GM20431 (cell line): ENCODE data around the gene SEMA3B.
"Not testable (repeated sequence)": the region's sequence is repeated elsewhere in the genome, so short reads cannot be mapped to it uniquely, and the experiment has no call there.

ENCODE experiments used
- in situ Hi-C: fragments of 300-500 bp; cut with MseI, MboI; formaldehyde crosslinking; loops from one replicate; pipeline ENCODE4 v1.15.0; 2020; ENCODE audit warnings: low sequenced_read_pairs; ENCODE audit not compliant: unreplicated experiment

SEMA3B gene

DNA sequence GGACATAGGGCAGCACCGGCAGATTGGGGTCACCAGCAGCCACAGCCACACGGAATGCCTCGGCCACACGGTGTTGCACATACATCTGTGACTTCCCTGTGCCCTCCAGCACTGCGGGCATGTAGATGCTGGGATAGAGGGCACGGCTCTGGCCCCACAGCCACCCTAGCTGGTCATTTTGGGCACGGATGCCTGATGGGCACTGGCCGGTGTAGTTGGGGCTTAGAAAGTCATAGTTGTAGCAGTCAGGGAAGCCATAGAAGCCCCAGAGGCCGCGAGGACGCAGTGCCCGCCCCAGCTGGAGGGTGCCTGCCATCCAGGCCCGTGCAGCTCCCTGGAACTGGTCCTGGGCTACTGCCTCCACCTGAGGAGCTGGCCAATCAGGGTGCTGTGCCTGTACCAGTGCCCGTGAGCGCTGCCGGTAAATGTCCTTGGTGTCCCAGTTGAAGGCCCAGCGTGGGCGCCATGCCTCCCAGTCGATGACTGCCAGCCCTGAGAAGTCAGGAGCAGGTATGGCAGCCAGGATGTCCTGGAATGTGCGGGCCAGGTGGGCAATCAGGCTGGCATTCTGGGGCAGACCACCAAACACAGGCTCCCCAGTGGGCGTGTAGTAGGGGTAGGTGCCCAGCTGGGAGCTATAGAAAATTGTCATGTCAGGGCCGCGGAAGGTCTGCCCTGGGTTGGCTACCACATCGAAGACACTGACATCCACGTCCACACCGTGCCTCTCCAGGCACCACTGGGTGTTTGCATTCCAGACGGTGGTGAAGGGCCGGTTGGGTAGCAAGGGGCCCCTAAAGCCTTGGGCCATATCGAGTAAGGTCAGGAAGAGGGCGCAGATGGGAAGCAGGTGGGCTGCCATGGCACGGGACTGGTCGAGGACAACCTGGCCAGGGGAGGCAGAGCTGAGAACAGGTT, 33.4 kb downstream of the SEMA3B start:
- in situ Hi-C loops = no loop called here

DNA sequence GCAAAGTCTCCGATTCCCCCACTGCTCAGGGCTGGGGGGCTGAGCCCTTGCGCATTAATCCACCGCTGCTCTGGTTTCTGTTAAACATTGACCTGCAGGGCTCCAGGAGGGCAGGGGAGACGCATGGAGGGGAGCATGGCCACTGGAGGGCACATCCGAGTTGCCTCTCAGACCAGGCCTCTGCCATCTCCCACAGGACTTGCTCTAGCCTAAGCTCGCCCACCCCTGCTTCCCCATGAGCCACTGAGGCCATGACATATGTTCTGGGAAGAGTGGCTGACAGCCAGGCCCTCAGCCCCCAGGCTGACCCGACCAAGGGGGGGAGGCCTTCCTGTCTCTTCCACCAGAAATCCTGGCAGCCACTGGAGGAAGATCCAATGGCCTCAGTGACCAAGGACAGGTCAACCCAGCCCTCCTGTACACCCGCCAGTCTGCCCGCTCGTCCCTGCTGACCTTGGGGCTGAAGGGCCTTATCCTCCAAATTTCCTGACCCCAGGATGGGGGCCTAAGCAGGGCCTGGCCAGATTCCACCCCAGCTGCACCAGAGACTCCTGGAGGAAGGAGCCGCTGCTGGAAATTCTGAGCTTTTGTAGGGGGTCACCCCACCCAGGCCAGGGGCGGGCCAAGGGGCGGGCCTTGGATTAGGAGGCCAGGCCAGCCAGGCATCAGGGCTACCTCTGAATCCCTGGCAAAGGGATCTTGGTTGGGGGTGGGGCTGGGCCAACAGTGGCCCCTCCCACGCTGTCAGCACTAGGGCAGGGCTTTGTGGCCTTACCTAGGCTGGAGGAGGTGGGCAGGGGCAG, 34.3 kb downstream of the SEMA3B start, which contains the start of gene HYAL1:
HYAL1 (minus strand) TSS at position 562 of the 803 bp plus-strand sequence. CDS start 618 bp downstream, outside the sequence.
- in situ Hi-C loops = no loop called here

GRCh38 chr3:50304601-50305000, 35.7 kb downstream of the SEMA3B start:
- in situ Hi-C loops = no loop called here

GRCh38 chr3:50312041-50312440, 43.1 kb downstream of the SEMA3B start:
- in situ Hi-C loops = not testable (repeated sequence)

DNA sequence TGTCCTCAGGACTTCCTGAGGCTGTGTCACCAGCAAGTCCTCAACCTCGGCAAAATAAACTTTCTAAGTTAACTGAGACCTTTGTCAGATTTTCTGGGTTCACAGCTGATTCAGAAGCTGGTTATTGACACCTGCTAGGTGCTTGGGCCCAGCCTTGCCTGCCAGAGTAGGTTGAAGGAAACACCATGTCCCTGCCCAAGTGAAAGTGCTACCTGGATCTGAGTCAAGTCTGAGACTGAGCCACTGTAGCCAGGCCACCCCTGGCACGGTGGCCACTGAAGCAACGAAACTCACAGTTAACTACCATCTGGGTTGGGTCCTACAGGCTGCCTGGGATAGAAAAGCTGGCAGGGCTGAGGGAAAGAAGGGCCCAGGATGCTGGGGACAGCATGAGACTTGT, 45.4 kb downstream of the SEMA3B start:
- in situ Hi-C loops = no loop called here

- in situ Hi-C loops = no loop called here
Observed at GRCh38 chr3:50314816-50315215, 45.9 kb downstream of the SEMA3B start.

GRCh38 chr3:50316657-50317242, 47.8 kb downstream of the SEMA3B start:
- in situ Hi-C loops = no loop called here

- in situ Hi-C loops = no loop called here
Observed at GRCh38 chr3:50317300-50317699, 48.4 kb downstream of the SEMA3B start.

GRCh38 chr3:50318163-50318562, 49.2 kb downstream of the SEMA3B start:
- in situ Hi-C loops = no loop called here

- in situ Hi-C loops = no loop called here
Observed at GRCh38 chr3:50318615-50319014, 49.7 kb downstream of the SEMA3B start.

DNA sequence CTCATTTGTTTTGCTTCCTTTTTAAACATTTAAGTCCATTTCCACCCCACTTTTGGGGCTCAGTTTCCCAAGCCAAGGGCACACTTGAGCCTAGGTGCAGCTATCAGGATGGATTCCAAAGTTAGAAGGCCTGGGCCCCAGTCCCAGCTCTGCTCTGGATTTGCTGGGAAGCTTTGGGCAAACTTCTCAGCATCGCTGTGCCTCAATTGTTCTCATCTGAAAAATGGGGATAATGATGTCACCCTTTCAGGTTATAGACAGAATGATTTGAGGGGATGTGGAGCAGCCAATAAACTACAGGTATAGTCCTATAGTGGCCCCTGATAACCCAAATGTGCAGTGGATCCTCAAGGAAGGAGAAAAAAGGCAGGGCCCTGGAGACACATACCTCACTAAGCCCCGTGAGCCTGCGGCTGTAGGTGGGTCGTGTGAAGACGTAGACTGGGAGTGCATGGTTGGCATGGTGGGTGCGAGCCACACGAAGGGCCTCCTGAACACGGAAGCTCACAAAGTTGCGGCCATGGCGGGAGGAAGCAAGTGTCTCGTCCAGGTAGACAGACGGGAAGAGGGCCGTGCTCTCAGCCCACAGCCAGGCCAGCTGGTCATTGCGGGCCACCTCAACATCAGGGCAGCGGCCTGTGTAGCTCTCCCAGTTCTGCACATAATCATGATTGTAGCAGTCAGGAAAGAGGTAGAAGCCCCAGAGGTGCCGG, 50.4 kb downstream of the SEMA3B start:
- in situ Hi-C loops = no loop called here

GRCh38 chr3:50319894-50320625, 51.1 kb downstream of the SEMA3B start:
- in situ Hi-C loops = no loop called here

GRCh38 chr3:50320853-50321335, 51.9 kb downstream of the SEMA3B start:
- in situ Hi-C loops = no loop called here

DNA sequence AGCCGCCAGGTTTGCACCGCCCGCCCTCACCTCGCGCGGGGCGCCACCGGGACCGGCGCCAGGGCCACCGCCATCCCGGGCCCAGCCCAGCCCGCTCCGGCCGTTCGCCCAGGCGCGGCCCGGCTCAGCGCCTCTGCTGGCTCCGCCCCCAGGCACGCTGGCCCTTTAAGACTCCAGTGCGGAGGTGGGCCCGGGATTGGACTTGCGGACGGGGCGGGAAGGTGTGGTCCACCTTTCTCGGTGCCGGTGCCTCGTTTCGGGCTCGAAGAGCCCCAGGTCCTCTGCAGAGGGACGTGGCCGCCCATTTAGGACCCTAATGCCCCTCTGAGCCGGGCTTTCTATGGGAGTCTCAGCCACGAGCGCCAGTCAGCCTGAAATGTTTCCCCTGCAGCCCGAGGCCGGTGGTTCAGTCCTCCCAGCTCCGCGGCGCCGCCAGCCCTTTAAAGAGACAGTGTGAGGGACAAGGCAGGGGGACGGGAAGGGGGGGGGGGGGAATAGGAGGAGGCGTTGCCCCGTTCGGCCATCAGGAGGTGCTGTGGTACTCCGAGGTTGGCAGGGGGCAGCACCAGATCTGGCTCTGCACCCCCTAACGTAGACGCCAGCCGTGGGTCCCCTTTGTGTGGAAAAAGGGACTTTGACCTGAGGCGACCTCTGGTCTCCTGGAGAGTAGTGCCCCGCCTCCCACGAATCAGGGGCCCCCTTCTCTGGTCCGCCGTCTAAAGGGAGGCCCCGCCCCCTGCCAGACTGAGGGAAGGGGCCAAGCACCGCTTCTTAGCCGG, 52.6 kb downstream of the SEMA3B start:
- in situ Hi-C loops = no loop called here

DNA sequence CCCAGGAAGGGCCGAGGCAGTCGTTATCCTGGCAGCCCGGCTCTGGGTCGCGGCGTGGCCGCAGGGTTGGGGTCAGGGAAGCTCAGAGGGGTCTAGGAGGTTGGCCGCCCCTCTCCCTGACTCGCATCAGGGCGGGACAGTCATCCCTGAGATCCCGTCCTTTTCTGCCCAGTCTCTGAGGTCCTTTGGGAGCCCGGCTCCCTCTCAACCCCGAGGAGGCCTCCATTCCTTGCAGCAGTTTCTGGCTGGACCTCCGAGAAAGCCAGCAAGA, 53.1 kb downstream of the SEMA3B start:
- in situ Hi-C loops = no loop called here

- in situ Hi-C loops = no loop called here
Observed at GRCh38 chr3:50322386-50323091, 53.6 kb downstream of the SEMA3B start, which contains the start of gene HYAL2. HYAL2 (minus strand) TSS chr3:50322745; CDS start chr3:50320489, 2,256 bp downstream.

GRCh38 chr3:50323092-50323600, 54.2 kb downstream of the SEMA3B start:
- in situ Hi-C loops = no loop called here
